Colon (tissue), 2 donors: Measurements from ENCODE around the gene RNF223.

Source experiments
- FAIRE-seq: peaks from 2 replicates; lab custom pipeline; 2012; peaks lifted over from hg19 to GRCh38; lab: Jason Lieb, UNC
- donor health status: control.
- donor health status: control.

Gene RNF223

GRCh38 chr1:1073743-1074587 lies at the start of gene RNF223:
Gene RNF223 (minus strand): TSS chr1:1074306. CDS start chr1:1072566, 1,740 bp downstream.
- FAIRE-seq = no peak

- no peak for FAIRE-seq
These were observed 48.9 kb upstream of the RNF223 start for GRCh38 chr1:1122981-1123480.

DNA sequence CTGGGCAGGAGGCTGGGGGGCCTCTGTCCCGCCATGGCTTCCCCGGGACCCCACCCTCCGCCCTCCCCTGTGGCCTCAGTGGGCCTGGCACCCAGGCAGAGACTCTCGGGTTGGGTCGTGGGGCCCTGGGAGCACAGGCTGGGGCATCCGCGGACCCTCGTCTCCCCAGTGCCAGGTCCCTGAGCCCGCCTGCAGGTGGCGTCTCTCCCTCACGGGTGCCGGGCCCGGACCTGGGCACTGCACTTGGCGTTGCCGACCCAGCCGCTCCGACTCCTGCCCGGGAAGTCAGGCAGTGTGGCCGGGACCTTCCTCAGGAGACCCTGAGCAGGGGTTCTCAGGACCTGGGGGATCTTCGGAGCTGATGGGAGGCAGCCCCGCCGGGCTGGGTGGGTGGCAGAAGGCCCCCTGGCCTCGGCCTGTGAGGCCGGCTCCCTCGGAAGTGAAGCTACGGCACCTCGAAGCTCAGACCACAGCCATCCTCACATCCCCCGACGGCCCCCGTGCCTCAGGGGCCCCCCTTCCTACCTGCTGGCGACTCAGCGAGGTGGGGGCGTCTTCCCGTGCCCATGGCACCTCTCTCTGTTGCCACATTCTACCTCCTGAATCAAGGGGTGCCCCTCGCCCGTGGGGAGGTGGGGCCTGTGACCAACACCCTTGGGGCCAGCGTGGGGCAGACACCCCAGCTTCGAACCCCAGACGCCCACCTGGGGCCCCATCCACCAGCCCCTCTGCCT lies 48.1 kb upstream of the RNF223 start:
- no peak for FAIRE-seq

DNA sequence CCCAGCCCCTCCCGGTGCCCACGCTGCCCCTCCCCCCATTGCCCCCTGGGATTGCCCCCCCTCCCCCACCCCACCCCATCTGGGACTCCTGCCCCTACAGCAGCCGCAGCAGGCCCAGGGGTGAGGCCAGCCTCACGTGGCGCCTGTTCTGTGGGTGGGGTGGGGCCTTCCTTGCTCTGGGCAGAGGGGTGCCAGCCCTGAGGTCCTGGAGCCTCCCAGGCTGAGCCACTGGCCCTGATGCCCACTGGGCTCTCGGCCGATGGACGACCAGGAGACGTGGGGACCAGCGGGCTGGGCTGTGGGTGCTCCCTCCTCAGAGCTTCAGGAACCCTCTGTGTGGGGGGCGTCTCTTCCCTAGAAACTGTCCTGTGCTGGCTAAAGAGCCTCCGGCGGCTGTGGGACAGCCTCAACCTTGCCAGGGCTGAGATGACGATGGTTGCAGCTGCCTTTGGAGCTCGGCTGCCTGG lies 47.5 kb upstream of the RNF223 start:
- no peak for FAIRE-seq

DNA sequence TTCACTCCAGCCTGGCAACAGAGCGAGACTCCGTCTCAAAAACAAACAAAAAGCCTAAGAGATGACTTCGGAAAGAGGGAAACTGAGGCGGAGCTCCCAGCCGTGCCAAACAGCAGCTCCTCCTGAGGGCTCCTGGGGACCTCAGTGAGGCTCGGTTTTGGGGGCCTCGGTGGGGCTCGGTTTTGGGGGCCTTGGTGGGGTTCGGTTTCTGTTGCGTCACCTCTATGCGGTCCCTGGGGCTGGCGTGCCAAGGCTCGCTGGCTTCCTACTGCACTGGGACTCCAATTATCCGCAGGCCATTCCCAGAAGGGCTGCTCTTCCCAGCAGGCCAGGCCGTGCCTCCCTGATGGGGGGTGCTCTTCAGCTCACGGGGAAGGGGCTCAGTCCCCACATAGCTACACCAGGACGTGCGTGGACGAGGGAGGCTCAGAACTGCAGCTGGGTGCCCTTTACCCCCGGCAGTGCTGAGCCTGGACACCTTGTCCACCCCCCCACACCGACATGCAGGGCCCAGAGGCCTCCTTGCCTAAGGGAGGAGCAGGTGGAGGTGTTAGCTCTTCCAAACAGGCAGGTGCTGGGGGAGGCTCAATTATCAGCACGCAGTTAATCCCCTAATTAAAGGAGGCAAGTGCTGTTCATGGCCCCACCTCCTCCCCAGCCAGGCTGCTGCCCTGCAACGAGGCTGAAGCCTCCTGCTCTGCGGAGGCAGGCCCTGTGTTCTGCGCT lies 46.9 kb upstream of the RNF223 start:
- FAIRE-seq = no peak

GRCh38 chr1:1120096-1120495 lies 46.0 kb upstream of the RNF223 start:
- no peak for FAIRE-seq

- FAIRE-seq = no peak
These were observed 45.3 kb upstream of the RNF223 start for GRCh38 chr1:1119272-1119890.

GRCh38 chr1:1118876-1119220 lies 44.7 kb upstream of the RNF223 start:
- FAIRE-seq = no peak

- no peak for FAIRE-seq
These were observed 44.1 kb upstream of the RNF223 start for GRCh38 chr1:1118011-1118875.

DNA sequence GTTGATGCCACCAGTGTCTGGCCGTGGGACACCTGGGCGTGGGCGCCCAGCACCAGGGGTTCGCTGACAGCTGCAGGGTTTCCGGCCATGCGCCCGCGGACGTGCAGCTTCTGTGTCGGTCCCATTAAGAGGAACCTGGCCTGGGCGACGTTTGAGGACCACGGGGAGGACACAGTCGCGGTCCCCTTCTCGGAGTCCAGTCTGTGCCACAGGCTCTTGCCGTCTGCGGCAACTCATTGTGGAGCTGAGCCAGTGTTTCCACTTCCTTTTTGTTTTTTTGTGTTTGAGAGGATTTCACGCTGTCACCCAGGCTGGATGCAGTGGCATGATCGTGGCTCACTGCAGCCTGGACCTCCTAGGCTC lies 43.3 kb upstream of the RNF223 start:
- no peak for FAIRE-seq

DNA sequence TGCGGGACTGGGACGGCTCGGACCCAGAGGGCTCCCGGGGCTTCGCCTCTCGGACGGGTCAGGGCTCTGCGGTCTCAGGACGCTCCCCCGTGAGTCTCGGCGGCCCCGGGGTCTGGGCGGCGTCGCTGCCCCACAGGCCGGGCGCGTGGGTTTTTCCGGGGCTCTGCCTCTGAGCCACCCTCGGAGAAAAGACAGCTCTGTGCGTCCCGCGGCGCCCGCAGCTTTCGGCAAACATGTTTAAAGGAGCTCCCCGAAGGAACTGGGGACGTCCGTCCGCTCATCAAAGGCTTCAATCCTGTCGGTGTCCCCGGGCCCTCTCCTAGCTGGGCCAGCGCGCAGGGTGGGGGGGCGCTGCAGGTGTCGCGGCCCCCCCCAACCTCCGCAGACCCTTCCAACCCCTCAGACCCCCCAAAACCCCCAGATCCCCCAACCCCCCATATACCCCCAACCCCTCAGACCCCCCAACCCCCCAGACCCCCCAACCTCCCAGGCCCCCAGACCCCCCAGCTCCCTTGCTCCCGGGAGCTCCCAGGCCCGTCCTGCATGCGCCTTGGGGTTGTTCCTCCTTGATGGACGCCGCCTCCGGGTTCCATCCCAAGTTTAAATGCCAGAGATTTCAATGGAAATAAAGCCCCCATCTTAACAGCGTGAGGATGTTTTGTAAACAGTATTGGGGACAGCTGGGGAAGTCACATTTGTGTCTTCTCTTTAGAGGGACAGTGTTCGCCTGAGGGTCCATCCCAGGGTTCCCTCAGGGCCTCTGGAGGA lies 42.8 kb upstream of the RNF223 start:
- FAIRE-seq = no peak

DNA sequence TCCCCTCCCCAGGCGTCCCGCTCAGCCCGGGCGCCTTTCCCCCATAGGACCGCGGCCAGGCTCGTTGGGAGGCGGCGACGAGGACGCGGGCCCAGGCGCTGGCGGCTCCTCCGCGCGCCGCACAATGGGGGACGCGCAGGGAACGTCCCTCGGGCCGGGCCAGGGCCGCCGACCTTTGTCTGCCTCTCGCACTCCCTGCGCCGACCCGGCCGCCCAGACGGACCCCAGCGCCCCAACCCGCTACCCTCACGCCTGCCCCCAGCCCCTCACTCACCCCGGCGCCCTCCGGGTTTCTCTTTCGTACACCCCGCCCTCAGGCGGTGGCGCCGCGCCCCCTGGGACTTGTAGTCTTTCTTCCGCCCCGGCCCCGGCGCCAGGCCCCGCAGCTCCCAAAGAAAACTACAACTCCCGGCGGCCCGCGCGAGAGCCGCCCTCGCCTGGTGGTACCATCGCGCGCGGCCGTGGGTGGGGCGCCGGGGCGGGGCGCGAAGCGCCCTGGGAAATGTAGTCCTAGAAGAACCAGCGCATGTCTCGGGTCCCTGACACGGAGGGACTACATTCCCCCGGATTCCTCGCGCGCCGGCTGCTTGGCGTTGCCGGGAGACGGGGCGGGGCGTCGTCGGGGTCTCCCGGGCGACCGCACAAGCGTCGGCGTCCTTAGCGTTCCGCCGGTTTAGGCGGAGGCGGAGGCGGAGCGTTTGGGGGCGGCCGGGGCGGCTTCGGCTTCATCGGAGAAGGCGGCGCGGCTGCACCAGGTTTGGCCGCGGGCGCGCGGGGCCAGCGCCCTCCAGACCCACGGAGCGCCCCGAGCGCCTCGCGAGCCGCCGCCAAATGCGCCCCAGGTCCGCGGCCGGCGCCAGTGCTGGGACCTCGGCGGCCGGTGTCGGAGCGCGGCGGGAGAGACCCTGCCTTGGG lies 41.9 kb upstream of the RNF223 start, which contains the start of gene C1orf159:
Gene C1orf159, minus strand, starts transcription at position 304 of the 915 bp plus-strand sequence. CDS start 24,546 bp downstream, outside the sequence.
- no peak for FAIRE-seq

- no peak for FAIRE-seq
These were observed 41.2 kb upstream of the RNF223 start for GRCh38 chr1:1115136-1115785.

- FAIRE-seq = no peak
These were observed 40.3 kb upstream of the RNF223 start for GRCh38 chr1:1114431-1114830.

DNA sequence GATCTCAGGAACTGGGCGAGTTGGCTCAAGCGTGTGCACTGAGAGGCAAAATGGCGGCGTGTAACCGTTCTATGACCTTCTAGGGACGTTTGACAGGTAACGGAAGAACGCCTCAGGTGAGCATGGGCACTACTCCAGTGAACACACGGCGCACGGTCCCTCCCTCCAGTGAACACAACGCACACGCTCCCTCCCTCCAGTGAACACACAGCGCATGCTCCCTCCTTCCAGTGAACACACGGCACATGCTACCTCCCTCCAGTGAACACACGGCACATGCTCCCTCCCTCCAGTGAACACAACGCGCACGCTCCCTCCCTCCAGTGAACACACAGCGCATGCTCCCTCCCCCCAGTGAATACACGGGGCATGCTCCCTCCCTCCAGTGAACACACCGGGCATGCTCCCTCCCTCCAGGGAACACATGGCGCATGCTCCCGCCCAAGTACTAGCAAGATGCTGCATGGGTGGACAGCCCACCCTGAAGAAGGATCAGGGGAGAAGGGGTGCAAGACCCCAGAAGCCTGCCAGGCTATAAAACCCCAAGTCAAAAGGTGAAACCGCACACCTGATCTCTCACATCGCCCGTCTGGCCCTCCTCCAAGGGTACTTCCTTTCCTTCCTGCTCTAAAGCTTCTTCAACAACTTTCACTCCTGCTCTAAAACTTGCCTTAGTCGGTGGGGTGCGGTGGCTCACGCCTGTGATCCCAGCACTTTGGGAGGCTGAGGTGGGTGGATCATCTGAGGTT lies 38.3 kb upstream of the RNF223 start:
- no peak for FAIRE-seq

GRCh38 chr1:1111516-1112236 lies 37.6 kb upstream of the RNF223 start:
- FAIRE-seq = no peak

DNA sequence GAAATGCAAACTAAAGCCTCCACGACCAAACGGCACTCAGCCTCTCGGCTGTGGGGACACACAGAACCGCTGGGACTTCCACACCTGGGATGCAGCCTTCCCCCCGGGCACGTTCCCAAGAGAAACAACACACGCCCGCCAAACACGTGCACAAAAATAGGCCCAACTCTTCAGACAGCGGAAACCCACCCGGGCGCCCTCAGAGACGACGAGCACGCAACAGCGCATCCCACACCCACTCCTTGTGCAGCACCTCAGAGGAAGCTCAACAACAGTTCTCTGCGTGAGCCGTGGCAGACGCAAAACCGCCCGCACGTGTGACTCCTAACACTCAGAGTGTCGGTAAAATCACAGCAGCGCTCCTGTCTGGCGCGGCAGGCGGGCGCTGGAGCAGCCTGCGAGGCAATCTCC lies 36.5 kb upstream of the RNF223 start:
- no peak for FAIRE-seq
